ENCODE data around the gene BEST2.
A peak's percentile ranks its signal among the peaks of the same experiment; 100 is the strongest.

The BEST2 gene

GRCh38 chr19:12770922-12771321 is 19.3 kb downstream of the BEST2 start:
- DNase-seq, result no peak

DNA sequence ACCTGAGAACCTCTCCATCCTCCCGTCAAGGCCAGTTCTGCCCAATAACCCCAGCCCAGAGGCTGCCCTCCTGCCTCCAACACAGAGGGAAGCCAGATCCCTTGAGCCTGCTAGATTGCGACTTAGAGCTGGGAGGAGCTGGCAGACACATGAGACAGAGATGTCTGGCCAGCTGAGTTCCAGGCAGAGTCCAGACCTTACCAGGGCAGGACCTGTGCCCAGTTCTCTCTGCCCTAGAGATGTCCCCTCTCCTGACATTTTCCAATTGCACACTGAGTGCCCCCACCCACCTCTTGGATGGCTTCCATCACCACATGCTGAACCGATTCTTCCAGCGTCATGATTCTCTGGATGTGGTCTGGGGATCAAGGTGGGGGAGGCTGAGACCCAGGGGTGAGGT is 20.7 kb downstream of the BEST2 start:
- DNase-seq, result no peak

- DNase-seq, result no peak
These were observed 22.0 kb downstream of the BEST2 start for GRCh38 chr19:12773571-12773970.

DNA sequence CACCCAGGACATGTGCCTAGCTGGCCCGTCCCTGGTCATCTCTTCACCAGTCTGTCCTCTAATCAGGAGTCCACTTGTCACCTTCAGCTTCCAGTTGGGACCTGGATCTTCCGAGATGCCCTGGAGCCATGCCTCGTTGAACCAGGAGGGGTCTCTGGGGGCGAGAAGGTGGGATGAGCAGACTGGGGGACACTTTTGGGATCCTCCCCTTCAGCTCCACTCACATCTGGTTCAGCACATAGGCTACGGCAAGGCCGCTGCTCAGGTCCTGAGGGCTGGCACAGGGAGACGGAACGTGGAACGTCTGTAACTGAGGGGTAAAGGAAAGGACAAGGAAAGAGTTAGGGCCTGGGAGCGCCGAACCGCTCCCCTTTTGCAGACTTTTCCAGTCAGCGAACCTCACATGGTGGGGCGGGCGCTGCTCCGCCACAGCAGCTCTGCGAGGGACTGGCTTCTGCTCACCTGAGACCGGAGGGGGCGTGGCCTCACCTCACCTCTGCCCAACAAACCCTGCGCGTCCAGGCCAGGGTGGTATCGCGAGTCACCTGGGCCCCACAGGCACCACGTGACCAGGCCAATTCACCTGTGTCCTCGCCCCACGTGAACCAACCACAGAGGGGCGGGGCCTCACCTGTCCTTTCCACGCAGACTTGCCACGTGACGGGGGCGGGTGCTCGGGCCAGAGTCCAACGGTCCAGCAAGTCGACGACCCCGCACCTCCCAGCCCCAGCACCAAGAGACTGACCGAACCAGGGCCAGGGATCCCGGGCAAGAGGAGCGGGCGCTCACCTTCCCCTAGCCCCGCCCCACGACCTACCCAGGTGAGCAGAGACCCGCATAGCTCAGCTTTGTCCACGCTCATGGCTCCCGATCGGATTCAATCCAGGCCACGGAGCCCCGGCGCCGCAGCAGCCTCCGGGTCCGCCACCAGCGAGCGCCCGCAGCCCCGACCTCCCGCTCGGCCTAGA is 23.3 kb downstream of the BEST2 start, which contains the start of gene HOOK2:
Gene HOOK2, minus strand, starts transcription at position 965 of the 968 bp plus-strand sequence. Its CDS starts 103 bp downstream, at position 862.
- DNase-seq, result peak; percentile 70

DNA sequence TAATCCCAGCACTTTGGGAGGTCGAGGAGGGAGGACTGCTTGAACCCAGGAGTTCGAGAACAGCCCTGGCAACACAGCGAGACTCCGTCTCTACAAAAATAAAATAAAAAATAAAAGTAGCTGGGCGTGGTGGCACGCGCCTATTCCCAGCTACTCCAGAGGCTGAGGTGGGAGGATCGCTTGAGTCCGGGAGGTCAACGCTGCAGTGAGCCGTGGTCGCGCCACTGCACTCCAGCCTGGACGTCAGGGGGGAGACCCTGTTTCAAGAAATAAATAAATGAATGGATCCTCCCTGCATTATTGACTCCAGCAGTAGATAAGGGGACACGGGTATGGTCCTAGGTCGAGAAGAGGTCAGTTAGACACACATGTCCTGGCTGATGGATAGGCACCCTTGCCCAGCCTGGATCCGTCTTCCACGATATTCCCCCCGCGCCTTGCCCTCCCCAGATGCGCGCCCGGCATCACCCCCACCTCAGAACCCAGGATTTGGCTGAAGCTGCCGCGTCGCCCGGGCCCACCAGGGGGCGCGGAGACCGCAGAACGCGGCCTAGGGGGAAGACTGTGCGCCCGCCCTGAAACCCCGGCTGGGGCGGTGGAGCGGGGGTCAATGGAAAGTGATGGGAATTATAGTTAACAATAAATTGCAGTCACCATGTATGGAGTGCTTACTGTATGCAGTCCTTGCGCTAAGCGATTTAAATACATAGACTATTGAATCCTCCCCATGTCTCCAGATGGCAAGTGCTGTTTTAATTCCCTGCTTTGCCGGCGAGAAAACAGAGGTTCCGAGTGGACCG is 25.8 kb downstream of the BEST2 start:
- DNase-seq, result peak; percentile 78

GRCh38 chr19:12778017-12778904 is 26.7 kb downstream of the BEST2 start:
- DNase-seq, result peak; percentile 68

GRCh38 chr19:12778905-12779161 is 27.2 kb downstream of the BEST2 start:
- DNase-seq, result no peak

DNA sequence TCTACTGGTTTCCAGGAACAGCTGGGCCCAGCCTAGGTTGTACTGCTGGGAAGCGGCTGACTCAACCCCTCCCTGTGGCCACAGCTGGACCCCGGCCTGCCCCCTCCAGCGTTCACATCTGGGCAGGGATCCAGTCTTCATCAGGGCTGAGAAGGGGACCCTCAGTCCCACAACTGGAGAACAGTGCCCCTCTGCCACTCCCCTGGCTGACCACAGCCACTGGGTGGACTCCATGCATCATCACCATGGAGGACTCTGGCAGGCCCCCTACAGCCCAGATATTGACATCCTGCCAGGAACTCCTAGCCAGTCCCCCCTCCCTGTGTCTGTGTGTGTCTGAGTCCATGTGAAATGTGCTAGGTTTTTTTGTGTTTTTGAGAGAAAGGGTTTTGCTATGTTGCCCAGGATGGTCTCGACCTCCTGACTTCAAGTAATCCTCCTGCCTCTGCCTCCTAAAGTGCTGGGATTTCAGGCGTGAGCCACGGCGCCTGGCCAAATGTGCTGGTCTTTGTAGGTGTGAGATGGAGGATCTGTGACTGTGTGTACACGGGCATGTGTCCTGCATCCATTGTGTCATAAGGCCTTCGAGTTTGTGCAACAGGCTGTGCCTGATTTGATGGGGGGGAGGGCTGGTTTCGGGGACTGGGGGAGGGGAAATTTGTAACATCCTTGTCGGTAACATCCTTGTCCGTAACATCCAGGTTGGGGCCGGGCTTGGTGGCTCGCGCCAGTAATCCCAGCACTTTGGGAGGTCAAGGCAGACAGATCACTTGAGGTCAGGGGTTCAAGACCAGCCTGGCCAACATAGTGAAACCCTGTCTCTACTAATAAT is 27.8 kb downstream of the BEST2 start:
- DNase-seq, result no peak

GRCh38 chr19:12782174-12782423 is 30.5 kb downstream of the BEST2 start:
- no peak for DNase-seq

- peak; percentile 97 for DNase-seq
These were observed 31.1 kb downstream of the BEST2 start for GRCh38 chr19:12782424-12783290.

GRCh38 chr19:12783291-12783848 is 31.8 kb downstream of the BEST2 start:
- no peak for DNase-seq

- peak; percentile 51 for DNase-seq
These were observed 32.3 kb downstream of the BEST2 start for GRCh38 chr19:12783849-12784393.

GRCh38 chr19:12784394-12784870 is 32.8 kb downstream of the BEST2 start:
- no peak for DNase-seq

DNA sequence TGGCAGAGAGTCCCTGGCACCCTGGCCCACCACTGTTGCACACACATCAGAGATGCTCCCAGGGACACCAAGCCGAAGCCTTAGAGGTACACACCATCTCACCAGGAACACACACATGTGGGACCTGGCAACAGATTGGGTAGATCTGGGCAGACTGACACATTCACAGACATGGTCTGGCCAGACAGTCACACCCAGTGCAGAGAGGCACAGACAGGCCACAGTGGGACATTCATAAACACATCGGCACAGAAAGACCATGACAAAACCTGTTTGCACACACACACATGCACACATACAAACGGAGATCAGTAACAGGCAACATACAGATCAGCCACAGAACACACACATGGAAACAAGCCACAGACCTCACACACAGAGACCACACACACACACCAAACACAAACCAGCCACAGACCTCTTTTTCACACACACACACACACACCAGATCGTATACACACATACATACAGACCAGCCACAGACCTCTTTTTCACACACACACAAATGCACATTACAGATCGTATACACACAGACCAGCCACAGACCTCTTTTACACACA is 33.4 kb downstream of the BEST2 start:
- peak; percentile 67 for DNase-seq

DNA sequence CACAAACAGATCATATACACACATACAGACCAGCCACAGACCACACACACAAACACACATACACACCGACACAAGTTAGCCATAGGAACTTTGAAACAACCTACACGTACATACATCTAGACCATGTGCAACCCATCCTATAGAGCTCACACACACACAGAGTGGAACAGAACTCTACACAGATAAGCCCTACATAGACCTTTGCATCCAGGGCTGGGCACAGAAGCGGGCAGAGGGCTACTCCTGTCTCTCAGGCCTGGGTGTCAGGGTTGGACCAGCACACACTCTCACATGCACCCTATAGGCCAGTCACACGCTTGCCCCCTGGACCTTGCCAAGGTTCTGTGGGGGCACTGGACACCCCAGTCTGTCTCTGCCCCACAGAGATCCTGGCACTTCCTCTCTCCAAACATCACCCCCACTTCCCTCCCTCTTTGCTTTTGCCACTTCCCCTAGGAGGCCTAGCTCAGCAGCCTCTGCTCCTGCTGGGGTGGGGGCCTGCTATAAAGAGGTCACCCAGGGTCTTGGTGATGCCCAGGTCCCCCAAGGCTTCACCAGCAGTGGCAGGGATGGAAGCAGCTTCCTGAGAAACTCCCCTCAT is 33.9 kb downstream of the BEST2 start:
- DNase-seq, result peak; percentile 51

DNA sequence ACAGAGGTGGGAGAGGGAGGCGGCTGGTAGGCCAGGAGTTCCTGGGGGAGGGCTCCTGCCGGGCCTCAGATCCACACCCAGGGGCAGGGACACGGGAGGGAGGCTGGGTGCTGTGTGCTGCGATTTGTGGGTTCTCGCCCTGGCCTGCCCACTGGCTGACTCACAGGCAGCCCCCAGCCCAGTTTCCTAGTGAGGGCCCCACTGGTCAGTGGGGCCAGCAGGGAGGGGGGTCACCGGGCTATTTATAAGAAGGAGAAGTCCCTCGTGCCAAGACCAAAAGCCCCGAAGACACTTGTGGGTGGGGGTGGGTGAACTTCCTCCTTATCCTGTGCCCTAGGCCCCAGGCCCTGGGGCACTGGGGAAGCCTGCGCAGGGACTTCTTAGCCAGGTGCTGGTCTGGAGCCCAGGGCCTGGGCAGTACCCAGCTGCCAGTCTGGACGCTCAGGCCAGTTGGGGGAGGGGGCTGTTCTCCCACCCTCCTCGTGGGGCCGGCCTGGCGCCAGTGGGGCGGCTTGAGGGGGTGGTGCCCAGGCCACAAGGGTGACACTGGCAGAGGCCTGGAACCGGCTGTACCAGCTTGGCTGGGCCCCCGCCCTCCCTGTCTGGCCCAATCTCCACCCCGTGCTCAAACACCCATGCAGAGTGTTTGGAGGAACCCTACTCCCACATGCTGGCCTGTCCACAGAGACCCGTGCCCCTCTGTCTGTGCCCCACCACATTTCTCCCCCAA is 34.7 kb downstream of the BEST2 start:
- peak; percentile 86 for DNase-seq

DNA sequence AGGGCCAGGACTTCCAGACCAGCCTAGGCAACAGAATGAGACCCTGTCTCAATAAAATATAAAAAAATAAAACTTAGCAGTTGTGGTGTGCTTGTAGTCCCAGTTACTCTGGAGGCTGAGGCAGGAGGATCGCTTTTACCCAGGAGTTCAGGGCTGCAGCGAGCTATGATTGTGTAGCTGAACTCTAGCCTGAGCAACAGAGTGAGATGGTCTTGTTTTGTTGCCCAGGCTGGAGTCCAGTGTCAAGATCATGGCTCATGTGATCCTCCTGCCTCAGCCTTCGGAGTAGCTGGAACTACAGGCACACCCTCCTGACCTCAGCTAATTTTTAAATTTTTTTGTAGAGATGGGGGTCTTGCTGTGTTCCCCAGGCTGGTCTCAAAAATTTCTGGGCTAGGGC is 35.4 kb downstream of the BEST2 start:
- DNase-seq, result no peak

DNA sequence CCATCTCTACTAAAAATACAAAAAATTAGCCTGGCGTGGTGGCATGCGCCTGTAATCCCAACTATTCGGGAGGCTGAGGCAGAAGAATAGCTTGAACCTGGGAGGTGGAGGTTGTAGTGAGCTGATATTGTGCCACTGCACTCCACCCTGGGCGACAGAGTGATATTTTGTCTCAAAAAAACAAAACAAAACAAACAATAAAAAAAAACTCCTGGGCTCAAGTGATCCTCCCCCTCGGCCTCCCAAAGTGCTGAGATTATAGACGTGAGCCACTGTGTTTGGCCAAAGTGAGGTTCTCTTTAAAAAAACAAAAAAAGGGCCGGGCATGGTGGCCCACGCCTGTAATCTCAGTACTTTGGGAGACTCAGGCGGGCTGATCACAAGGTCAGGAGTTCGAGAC is 35.9 kb downstream of the BEST2 start:
- no peak for DNase-seq

Measured in CD4-positive, alpha-beta T cell treated with Interferon gamma for 1 hour (primary cell).